IMR-90 (cell line): Measurements from ENCODE around the gene RPGRIP1L.

Experiments
- BHLHE40 ChIP-seq: fragments of 150-350 bp; IDR thresholded peaks from 2 replicates; pipeline ENCODE4 v1.6.1; 2016; ENCODE audit warnings: mild to moderate bottlenecking, low read depth, low read length
- CTCF ChIP-seq: conservative IDR thresholded peaks from 2 replicates; pipeline ENCODE4 v1.5.1; 2012; ENCODE audit warnings: mild to moderate bottlenecking, low read depth, low read length, improper control_type of control experiment
- ELK1 ChIP-seq: fragments of 150-350 bp; IDR thresholded peaks from 2 replicates; pipeline ENCODE4 v1.6.1; 2016; ENCODE audit warnings: low read depth, mild to moderate bottlenecking, low read length, moderate library complexity, borderline replicate concordance
- FOS ChIP-seq: fragments of 150-350 bp; IDR thresholded peaks from 2 replicates; pipeline ENCODE4 v1.6.1; 2016; ENCODE audit warnings: low read depth, low read length
- MAFK ChIP-seq: IDR thresholded peaks from 2 replicates; pipeline ENCODE4 v1.6.1; 2012; ENCODE audit warnings: low read depth, low read length, improper control_type of control experiment
- MXI1 ChIP-seq: IDR thresholded peaks from 2 replicates; pipeline ENCODE4 v1.6.1; 2012; ENCODE audit warnings: low read depth, mild to moderate bottlenecking, low read length, moderate library complexity, borderline replicate concordance
- RFX5 ChIP-seq: IDR thresholded peaks from 2 replicates; pipeline ENCODE4 v1.8.0; 2012; ENCODE audit warnings: low read depth, mild to moderate bottlenecking, low read length, moderate library complexity

GRCh38 chr16:53632526-53632925, 71.1 kb downstream of the RPGRIP1L start:
- TF ChIP-seq CTCF, result no peak
- TF ChIP-seq FOS, result no peak
- TF ChIP-seq ELK1, result no peak
- no peak for TF ChIP-seq MAFK
- no peak for TF ChIP-seq BHLHE40
- TF ChIP-seq MXI1, result no peak
- TF ChIP-seq RFX5, result no peak
